ENCODE results near the gene ANKRD6.
A peak's percentile ranks its signal among the peaks of the same experiment; 100 is the strongest.

The ANKRD6 gene

DNA sequence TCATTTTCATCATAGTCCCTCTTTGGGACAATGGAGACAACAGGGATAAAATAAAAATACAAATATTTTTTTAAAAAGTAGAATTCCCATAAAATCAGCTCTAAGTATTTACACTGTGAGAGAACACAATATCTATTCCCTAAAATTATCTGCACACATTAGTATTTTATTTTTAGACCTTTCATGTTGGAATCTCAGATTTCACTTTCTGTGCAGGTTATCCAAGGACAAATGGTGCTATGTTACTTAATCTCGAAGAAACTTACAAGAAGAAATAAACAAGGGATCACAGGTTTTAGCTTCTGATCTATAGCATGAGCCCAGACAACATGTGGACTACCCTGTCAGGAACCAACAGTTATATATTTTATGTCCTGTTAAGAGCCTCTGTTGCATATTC lies 228.6 kb downstream of the ANKRD6 start:
- TF ChIP-seq, protein P1, sequence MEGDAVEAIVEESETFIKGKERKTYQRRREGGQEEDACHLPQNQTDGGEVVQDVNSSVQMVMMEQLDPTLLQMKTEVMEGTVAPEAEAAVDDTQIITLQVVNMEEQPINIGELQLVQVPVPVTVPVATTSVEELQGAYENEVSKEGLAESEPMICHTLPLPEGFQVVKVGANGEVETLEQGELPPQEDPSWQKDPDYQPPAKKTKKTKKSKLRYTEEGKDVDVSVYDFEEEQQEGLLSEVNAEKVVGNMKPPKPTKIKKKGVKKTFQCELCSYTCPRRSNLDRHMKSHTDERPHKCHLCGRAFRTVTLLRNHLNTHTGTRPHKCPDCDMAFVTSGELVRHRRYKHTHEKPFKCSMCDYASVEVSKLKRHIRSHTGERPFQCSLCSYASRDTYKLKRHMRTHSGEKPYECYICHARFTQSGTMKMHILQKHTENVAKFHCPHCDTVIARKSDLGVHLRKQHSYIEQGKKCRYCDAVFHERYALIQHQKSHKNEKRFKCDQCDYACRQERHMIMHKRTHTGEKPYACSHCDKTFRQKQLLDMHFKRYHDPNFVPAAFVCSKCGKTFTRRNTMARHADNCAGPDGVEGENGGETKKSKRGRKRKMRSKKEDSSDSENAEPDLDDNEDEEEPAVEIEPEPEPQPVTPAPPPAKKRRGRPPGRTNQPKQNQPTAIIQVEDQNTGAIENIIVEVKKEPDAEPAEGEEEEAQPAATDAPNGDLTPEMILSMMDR (IDR thresholded peaks at IDR 0.05; ENCODE audit: unreplicated experiment in 3 of 3): no peak
- no peak overlapping the region for H3K27ac Mint-ChIP-seq
- no peaks in the 10 kb centered on the region for H3K4me1 Mint-ChIP-seq
- no peaks in the 10 kb centered on the region for H3K27me3 Mint-ChIP-seq (ENCODE audit: low read depth)
- H3K36me3 Mint-ChIP-seq (ENCODE audit: low read depth): peaks cover 67% of the 10 kb centered on the region
- no peak overlapping the region for H3K4me3 Mint-ChIP-seq
- H3K9me3 Mint-ChIP-seq: no peaks in the 10 kb centered on the region

DNA sequence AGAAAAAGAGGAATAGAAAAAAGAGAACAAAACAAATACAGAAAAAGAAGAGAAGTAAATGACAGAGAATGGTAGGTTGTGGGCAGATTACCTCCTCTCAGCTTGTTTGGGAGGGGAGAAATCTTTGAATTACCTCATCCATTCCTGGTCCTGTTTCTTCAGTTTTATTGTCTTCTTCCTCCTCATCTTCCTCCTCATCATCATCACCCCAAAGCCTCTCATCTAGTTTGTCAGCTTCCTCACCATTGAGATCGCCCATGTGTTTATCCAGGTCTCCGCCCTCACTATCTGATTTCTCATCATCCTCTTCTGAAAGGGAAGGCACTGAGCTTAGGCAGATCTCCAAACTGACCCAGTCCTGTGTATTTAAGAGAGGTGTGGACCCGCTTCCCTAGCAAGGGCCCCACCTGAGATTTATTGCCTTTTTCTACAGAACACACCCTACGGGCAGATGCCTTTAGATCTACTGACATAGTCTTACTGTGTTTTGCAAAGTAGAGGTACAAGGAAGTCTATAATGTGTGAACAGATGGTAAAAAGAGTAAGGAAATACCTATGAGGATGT lies 229.8 kb downstream of the ANKRD6 start:
- no peak overlapping the region for H3K4me3 Mint-ChIP-seq
- H3K9me3 Mint-ChIP-seq: no peaks in the 10 kb centered on the region
- TF ChIP-seq, protein P1 (IDR thresholded peaks at IDR 0.05; ENCODE audit: unreplicated experiment in 3 of 3): no peak
- peaks cover 57% of the 10 kb centered on the region for H3K36me3 Mint-ChIP-seq (ENCODE audit: low read depth)
- H3K27ac Mint-ChIP-seq: no peak overlapping the region
- H3K27me3 Mint-ChIP-seq (ENCODE audit: low read depth): no peaks in the 10 kb centered on the region
- H3K4me1 Mint-ChIP-seq: peaks cover under 1% of the 10 kb centered on the region

DNA sequence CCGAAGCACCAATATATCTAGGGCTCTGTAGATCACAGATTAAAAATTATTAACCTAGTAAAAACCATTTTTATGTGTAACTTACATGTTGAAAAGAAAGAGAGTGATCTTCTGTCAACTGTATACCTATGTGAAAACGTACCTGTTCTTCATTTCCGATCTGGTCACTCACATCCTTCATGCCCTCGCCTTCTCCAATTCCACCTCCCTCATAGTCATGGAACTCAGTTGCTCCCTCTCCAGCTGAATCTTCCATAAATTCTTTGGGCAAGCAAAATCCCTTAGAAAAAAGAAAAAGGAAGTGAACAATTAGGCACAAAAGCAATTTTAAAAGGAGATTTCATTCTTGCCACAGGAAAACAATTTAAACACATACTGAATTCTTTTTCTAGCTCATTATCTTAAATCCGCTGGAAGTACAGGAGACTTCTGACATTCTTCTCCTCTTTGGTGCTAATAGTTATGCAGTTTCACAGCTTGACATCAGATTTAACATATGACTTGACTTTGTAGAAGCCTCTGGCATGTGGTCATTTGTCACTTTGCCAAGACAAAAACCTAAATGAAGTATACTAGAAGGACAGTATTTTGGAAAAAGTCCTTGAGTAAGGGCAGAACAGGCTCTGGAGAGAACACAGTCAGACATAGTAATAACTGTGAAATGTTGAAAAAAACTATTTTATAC lies 235.1 kb downstream of the ANKRD6 start:
- H3K27me3 Mint-ChIP-seq (ENCODE audit: low read depth): no peaks in the 10 kb centered on the region
- peaks cover 57% of the 10 kb centered on the region for H3K36me3 Mint-ChIP-seq (ENCODE audit: low read depth)
- TF ChIP-seq, protein P1 (IDR thresholded peaks at IDR 0.05; ENCODE audit: unreplicated experiment in 3 of 3): no peak
- H3K4me3 Mint-ChIP-seq: no peak overlapping the region
- H3K27ac Mint-ChIP-seq: peak overlapping the region in 2 of 3 experiments; percentile 27 to 30
- no peaks in the 10 kb centered on the region for H3K9me3 Mint-ChIP-seq
- H3K4me1 Mint-ChIP-seq: peaks cover 5% of the 10 kb centered on the region

DNA sequence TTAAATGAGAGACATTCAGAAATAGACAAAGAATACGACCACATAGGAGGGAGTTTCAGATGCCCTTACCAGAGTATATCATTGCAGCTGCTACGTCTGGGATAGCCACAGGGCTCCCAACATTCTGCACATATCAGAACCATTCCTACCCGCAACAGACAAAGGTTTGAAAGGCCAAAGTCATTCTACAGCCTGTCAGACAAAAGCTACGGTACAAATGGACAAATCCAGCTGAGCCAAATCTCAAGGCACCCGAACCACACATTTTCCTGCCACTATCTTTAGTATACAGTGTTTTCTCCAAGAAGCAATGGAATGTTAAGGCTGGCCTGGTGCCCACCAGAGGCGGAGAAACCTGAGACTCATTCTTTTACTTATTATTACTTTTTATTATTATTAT lies 236.1 kb downstream of the ANKRD6 start:
- H3K27ac Mint-ChIP-seq: no peak overlapping the region
- no peaks in the 10 kb centered on the region for H3K27me3 Mint-ChIP-seq (ENCODE audit: low read depth)
- peaks cover 52% of the 10 kb centered on the region for H3K36me3 Mint-ChIP-seq (ENCODE audit: low read depth)
- H3K4me1 Mint-ChIP-seq: peaks cover 5% of the 10 kb centered on the region
- no peaks in the 10 kb centered on the region for H3K9me3 Mint-ChIP-seq
- TF ChIP-seq, protein P1 (IDR thresholded peaks at IDR 0.05; ENCODE audit: unreplicated experiment in 3 of 3): no peak
- H3K4me3 Mint-ChIP-seq: no peak overlapping the region

DNA sequence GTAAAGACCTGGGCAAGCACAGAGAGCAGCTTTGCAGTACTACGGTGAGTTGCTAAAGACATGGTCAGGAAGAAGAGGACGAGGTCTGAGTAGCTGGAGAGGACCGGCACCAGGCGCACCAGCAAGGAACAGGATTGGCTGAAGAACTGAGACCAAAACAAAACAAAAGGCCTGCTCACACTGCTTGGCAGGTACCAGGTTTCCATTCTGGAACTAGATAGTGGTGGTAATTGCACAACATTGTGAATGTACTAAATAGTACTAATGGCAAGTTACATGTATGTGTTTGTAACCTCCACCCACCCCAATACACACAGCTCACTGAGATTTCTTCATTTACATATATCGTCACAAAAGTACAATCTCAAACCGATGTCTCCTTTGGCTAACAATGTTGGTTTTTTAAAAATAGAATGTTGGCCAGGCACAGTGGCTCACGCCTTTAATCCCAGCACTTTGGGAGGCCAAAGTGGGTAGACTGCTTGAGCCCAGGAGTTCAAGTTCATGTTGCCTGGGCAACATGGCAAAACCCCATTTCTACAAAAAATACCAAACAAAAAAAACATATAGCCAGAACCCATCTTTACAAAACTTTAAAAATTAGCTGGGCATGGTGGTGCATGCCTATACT lies 238.1 kb downstream of the ANKRD6 start:
- H3K4me1 Mint-ChIP-seq: peaks cover 5% of the 10 kb centered on the region
- no peaks in the 10 kb centered on the region for H3K9me3 Mint-ChIP-seq
- TF ChIP-seq, protein P1 (IDR thresholded peaks at IDR 0.05; ENCODE audit: unreplicated experiment in 3 of 3): no peak
- H3K36me3 Mint-ChIP-seq (ENCODE audit: low read depth): peaks cover 58% of the 10 kb centered on the region
- H3K27ac Mint-ChIP-seq: no peak overlapping the region
- no peaks in the 10 kb centered on the region for H3K27me3 Mint-ChIP-seq (ENCODE audit: low read depth)
- H3K4me3 Mint-ChIP-seq: no peak overlapping the region

Measured in nephron (organoid).